SK-N-SH (cell line): Measurements from ENCODE around the gene NCKAP5. TPM values are rescaled to one million over a fixed set of nuclear protein-coding genes. Genes with fewer than 3 reads are reported as not detected.

Experiments
- CTCF ChIA-PET: fragments of 300-600, 350-600 bp; formaldehyde crosslinking; extraction: SDS; loops from one replicate; lab custom pipeline; 2021; lab: Yijun Ruan, JAX
- POLR2A ChIA-PET: fragments of 350-600 bp; sonication (Branson Sonifier 250); formaldehyde crosslinking; extraction: SDS; loops from one replicate; lab custom pipeline; 2020; ENCODE audit warnings: antibody characterized with exemption, inconsistent platforms; lab: Yijun Ruan, JAX
- DNase-seq: peaks from one replicate; pipeline ENCODE4 v3.0.0; 2012
- H2AFZ ChIP-seq: fragments of 200-600 bp; sonication (generic); 2 replicates; pipeline ENCODE4 v1.8.1; 2016; ENCODE audit warnings: antibody characterized with exemption, mild to moderate bottlenecking, low read depth
- H3F3A ChIP-seq: fragments of 200-600 bp; sonication (generic); replicated peaks from 2 replicates; pipeline ENCODE3; 2016; ENCODE audit warnings: antibody characterized with exemption, mild to moderate bottlenecking; ENCODE audit not compliant: insufficient read depth
- H3K27ac ChIP-seq, 2 experiments: fragments of 200-500 bp in 1 of 2; fragments of 200-600 bp in 1 of 2; sonication (Bioruptor generic) in 1 of 2; sonication (generic), shearing (Covaris generic) in 1 of 2; 2 replicates each; pipeline versions ENCODE4 v1.5.1 to v1.6.1; 2014 to 2016; ENCODE audit warnings: low read depth in 2 of 2, inconsistent platforms in 1 of 2, low read length in 1 of 2, mild to moderate bottlenecking in 1 of 2, mixed read lengths in 1 of 2
- H3K27me3 ChIP-seq: fragments of 200-600 bp; sonication (generic), shearing (Covaris generic); 2 replicates; pipeline ENCODE4 v1.6.1; 2016; ENCODE audit warnings: mixed run types; ENCODE audit not compliant: insufficient read depth
- H3K36me3 ChIP-seq, 2 experiments: fragments of 200-500 bp in 1 of 2; fragments of 200-600 bp in 1 of 2; sonication (Bioruptor generic) in 1 of 2; sonication (generic) in 1 of 2; replicated peaks in 1 of 2; 2 replicates each; pipeline versions ENCODE3 to v1.5.1; 2014 to 2016; ENCODE audit warnings: low read length in 1 of 2, mild to moderate bottlenecking in 1 of 2; ENCODE audit not compliant: insufficient read depth in 2 of 2, control insufficient read depth in 1 of 2
- H3K4me1 ChIP-seq, 2 experiments: fragments of 200-500 bp in 1 of 2; fragments of 200-600 bp in 1 of 2; sonication (Bioruptor generic) in 1 of 2; sonication (generic), shearing (Covaris generic) in 1 of 2; 2 replicates each; pipeline versions ENCODE4 v1.5.1 to v1.6.1; 2014 to 2016; ENCODE audit warnings: low read depth in 1 of 2, low read length in 1 of 2, mixed run types in 1 of 2; ENCODE audit not compliant: insufficient read depth in 2 of 2, control insufficient read depth in 1 of 2
- H3K4me2 ChIP-seq: fragments of 200-600 bp; sonication (generic), shearing (Covaris generic); 2 replicates; pipeline ENCODE4 v1.6.1; 2017; ENCODE audit warnings: mixed run types
- H3K4me3 ChIP-seq, 2 experiments: fragments of 200-500 bp in 1 of 2; fragments of 200-600 bp in 1 of 2; sonication (Bioruptor generic) in 1 of 2; sonication (generic), shearing (Covaris generic) in 1 of 2; 2 replicates each; pipeline versions ENCODE4 v1.5.1 to v1.8.1; 2014 to 2016; ENCODE audit warnings: low read depth in 2 of 2, inconsistent platforms in 1 of 2, low read length in 1 of 2, mild to moderate bottlenecking in 1 of 2, mixed read lengths in 1 of 2, moderate library complexity in 1 of 2
- H3K79me2 ChIP-seq: fragments of 200-600 bp; sonication (generic); 2 replicates; pipeline ENCODE4 v1.8.1; 2017; ENCODE audit warnings: mild to moderate bottlenecking; ENCODE audit not compliant: insufficient read depth
- H3K9ac ChIP-seq: fragments of 200-600 bp; sonication (generic); 2 replicates; pipeline ENCODE4 v1.6.1; 2017; ENCODE audit warnings: mixed run types
- H3K9me2 ChIP-seq: fragments of 200-600 bp; sonication (generic); 2 replicates; pipeline ENCODE4 v1.6.1; 2017; ENCODE audit warnings: mixed run types
- H3K9me3 ChIP-seq: fragments of 200-600 bp; sonication (generic); 2 replicates; pipeline ENCODE4 v1.6.1; 2017; ENCODE audit warnings: mixed run types, mild to moderate bottlenecking, moderate library complexity
- H4K20me1 ChIP-seq: fragments of 200-600 bp; sonication (generic); 2 replicates; pipeline ENCODE4 v1.6.1; 2017; ENCODE audit warnings: mild to moderate bottlenecking, mixed run types; ENCODE audit not compliant: insufficient read depth
- ELF1 ChIP-seq: IDR thresholded peaks from 2 replicates; pipeline ENCODE4 v1.4.0; 2012
- FOSL2 ChIP-seq: IDR thresholded peaks from 2 replicates; pipeline ENCODE4 v1.4.0; 2012; ENCODE audit warnings: low read depth, mild to moderate bottlenecking, moderate library complexity, borderline replicate concordance
- FOXM1 ChIP-seq: IDR thresholded peaks from 2 replicates; pipeline ENCODE4 v1.4.0; 2012; ENCODE audit warnings: low read depth, mild to moderate bottlenecking
- MXI1 ChIP-seq: IDR thresholded peaks from 2 replicates; pipeline ENCODE4 v1.6.1; 2012; ENCODE audit warnings: mild to moderate bottlenecking, low read depth, low read length, improper control_type of control experiment
- NFIC ChIP-seq: IDR thresholded peaks from 2 replicates; pipeline ENCODE4 v1.4.0; 2012; ENCODE audit warnings: borderline replicate concordance
- RAD21 ChIP-seq: IDR thresholded peaks from 2 replicates; pipeline ENCODE4 v1.6.1; 2012; ENCODE audit warnings: mild to moderate bottlenecking, low read length
- SMC3 ChIP-seq: IDR thresholded peaks from 2 replicates; pipeline ENCODE4 v1.6.1; 2012; ENCODE audit warnings: low read depth, low read length, improper control_type of control experiment
- TEAD4 ChIP-seq: IDR thresholded peaks from 2 replicates; pipeline ENCODE4 v1.4.0; 2012; ENCODE audit warnings: mild to moderate bottlenecking, borderline replicate concordance; ENCODE audit not compliant: insufficient read depth
- ZBTB33 ChIP-seq: IDR thresholded peaks from 2 replicates; pipeline ENCODE4 v1.4.0; 2012; ENCODE audit warnings: low read depth, borderline replicate concordance
- WGBS: methylation state at CpG from one replicate; pipeline ENCODE4 v1.1.6; 2017; ENCODE audit warnings: low lambda C conversion rate; 5-methylcytosine and 5-hydroxymethylcytosine counted together
- polyA plus RNA-seq, 3 experiments: library from polyadenylated mRNA; depleted of rRNA; stranded (reverse); fragments of >200 nt; gene quantifications; 2 replicates each; pipeline ENCODE4 v1.2.3, GENCODE V29; 2012
- TF ChIP-seq, protein P1 (sequence below): fragments of 150-350 bp; IDR thresholded peaks from 2 replicates; pipeline ENCODE4 v1.6.1; 2016; ENCODE audit warnings: mild to moderate bottlenecking, low read depth, low read length
- TF ChIP-seq, protein P2 (sequence below): IDR thresholded peaks from 2 replicates; pipeline ENCODE4 v1.6.1; 2012; ENCODE audit warnings: mild to moderate bottlenecking, low read depth, low read length, moderate library complexity
- TF ChIP-seq, protein P3 (sequence below): IDR thresholded peaks from 2 replicates; pipeline ENCODE4; 2012

Gene NCKAP5
- polyA plus RNA-seq, 1 of the 3 experiments (the other 2 are of a cell fraction): 0.02 TPM

DNA sequence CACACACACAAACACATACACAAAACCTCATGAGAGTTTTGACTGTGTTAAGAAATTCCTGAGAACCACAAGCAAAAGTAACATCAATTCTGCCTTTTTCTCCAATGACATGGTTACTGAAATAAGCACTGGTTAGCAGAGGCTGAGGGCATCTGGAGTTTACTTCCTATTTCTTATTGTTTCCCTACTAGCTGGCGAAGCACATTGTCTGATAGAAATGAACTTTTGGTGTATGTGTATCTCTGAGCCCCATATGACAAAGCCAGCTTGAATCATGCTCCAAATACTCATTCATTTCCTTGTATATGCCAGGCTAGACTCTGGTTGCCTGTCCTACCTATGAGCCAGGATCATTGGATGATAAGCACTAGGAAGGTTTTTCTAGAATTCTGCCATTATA, 203.1 kb downstream of the NCKAP5 start:
- Histone ChIP-seq H3K9ac (no peak overlapping the region), H4K20me1 (no peaks in the 10 kb centered on the region), H3F3A (no peaks in the 10 kb centered on the region), H3K9me3 (no peaks in the 10 kb centered on the region), H3K9me2 (no peaks in the 10 kb centered on the region), H3K36me3 (no peaks in the 10 kb centered on the region), H3K4me2 (no peak overlapping the region), H3K27me3 (no peaks in the 10 kb centered on the region), H3K4me1 (peaks cover 0 to 20% of the 10 kb centered on the region in 2 experiments; a peak in 1 of 4 replicates), H2AFZ (no peak overlapping the region), H3K4me3 (no peak overlapping the region), H3K27ac (no peak overlapping the region), H3K79me2 (no peaks in the 10 kb centered on the region)
- no peak for DNase-seq
- TF ChIP-seq SMC3 (no peak), FOXM1 (no peak), ZBTB33 (no peak), ELF1 (no peak), RAD21 (no peak)
- TF ChIP-seq, protein P1, sequence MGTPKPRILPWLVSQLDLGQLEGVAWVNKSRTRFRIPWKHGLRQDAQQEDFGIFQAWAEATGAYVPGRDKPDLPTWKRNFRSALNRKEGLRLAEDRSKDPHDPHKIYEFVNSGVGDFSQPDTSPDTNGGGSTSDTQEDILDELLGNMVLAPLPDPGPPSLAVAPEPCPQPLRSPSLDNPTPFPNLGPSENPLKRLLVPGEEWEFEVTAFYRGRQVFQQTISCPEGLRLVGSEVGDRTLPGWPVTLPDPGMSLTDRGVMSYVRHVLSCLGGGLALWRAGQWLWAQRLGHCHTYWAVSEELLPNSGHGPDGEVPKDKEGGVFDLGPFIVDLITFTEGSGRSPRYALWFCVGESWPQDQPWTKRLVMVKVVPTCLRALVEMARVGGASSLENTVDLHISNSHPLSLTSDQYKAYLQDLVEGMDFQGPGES: no peak
- TF ChIP-seq, protein P2, sequence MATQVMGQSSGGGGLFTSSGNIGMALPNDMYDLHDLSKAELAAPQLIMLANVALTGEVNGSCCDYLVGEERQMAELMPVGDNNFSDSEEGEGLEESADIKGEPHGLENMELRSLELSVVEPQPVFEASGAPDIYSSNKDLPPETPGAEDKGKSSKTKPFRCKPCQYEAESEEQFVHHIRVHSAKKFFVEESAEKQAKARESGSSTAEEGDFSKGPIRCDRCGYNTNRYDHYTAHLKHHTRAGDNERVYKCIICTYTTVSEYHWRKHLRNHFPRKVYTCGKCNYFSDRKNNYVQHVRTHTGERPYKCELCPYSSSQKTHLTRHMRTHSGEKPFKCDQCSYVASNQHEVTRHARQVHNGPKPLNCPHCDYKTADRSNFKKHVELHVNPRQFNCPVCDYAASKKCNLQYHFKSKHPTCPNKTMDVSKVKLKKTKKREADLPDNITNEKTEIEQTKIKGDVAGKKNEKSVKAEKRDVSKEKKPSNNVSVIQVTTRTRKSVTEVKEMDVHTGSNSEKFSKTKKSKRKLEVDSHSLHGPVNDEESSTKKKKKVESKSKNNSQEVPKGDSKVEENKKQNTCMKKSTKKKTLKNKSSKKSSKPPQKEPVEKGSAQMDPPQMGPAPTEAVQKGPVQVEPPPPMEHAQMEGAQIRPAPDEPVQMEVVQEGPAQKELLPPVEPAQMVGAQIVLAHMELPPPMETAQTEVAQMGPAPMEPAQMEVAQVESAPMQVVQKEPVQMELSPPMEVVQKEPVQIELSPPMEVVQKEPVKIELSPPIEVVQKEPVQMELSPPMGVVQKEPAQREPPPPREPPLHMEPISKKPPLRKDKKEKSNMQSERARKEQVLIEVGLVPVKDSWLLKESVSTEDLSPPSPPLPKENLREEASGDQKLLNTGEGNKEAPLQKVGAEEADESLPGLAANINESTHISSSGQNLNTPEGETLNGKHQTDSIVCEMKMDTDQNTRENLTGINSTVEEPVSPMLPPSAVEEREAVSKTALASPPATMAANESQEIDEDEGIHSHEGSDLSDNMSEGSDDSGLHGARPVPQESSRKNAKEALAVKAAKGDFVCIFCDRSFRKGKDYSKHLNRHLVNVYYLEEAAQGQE: no peak
- TF ChIP-seq, protein P3, sequence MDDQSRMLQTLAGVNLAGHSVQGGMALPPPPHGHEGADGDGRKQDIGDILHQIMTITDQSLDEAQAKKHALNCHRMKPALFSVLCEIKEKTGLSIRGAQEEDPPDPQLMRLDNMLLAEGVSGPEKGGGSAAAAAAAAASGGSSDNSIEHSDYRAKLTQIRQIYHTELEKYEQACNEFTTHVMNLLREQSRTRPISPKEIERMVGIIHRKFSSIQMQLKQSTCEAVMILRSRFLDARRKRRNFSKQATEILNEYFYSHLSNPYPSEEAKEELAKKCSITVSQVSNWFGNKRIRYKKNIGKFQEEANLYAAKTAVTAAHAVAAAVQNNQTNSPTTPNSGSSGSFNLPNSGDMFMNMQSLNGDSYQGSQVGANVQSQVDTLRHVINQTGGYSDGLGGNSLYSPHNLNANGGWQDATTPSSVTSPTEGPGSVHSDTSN: no peak
- ChIA-PET POLR2A (no interaction called here), CTCF (no interaction called here)
- WGBS: 41% methylated on average over 1 of the region's 1 CpG

DNA sequence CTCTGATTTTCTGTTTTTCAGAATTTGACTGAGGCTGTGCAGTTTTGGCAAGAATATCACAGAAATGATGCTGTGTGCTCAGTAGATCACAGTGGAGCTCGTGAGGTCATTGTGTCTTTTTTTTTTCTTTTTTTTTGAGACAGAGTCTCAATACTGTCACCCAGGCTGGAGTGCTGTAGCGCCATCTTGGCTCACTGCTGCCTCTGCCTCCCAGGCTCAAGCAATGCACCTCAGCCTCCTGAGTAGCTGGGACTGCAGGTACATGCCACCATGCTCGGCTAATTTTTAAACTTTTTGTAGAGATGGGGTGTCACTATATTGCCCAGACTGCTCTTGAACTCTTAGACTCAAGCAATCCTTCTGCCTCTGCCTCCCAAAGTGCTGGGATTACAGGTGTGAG, 203.6 kb downstream of the NCKAP5 start:
- Histone ChIP-seq H2AFZ (no peak overlapping the region), H3K4me3 (no peak overlapping the region), H3K36me3 (no peaks in the 10 kb centered on the region), H4K20me1 (no peaks in the 10 kb centered on the region), H3K4me2 (no peak overlapping the region), H3F3A (no peaks in the 10 kb centered on the region), H3K9ac (no peak overlapping the region), H3K9me2 (no peaks in the 10 kb centered on the region), H3K27ac (no peak overlapping the region), H3K79me2 (no peaks in the 10 kb centered on the region), H3K4me1 (peaks cover 0 to 20% of the 10 kb centered on the region in 2 experiments; a peak in 1 of 4 replicates), H3K9me3 (no peaks in the 10 kb centered on the region), H3K27me3 (no peaks in the 10 kb centered on the region)
- TF ChIP-seq NFIC (no peak), TEAD4 (no peak), MXI1 (no peak), FOSL2 (no peak)
- TF ChIP-seq, protein P1: no peak
- CTCF ChIA-PET: no interaction called here
- WGBS: 26% methylated on average over 3 of the region's 3 CpGs
- DNase-seq: no peak
- POLR2A ChIA-PET: no interaction called here
